IMR-90 (cell line): ENCODE measurements around the gene SLCO3A1. TPM values are rescaled to one million over a fixed set of nuclear protein-coding genes. Genes with fewer than 3 reads are reported as not detected.

Experiments used
- ATAC-seq: fragments of 200-7000 bp; cut with Tn5 transposase; 2 replicates; pipeline ENCODE4 v1.9.1; 2020; ENCODE audit warnings: low read depth, mild to moderate bottlenecking, moderate library complexity
- BruUV-seq: library from RNA; stranded (reverse); fragments of 400-500 nt; replicated peaks from 2 replicates; lab custom pipeline; 2021; lab: Mats Ljungman, UMichigan
- CTCF ChIA-PET: fragments of 300-600 bp; formaldehyde crosslinking; extraction: SDS; loops from one replicate; lab custom pipeline; 2021; ENCODE audit warnings: antibody characterized with exemption; lab: Yijun Ruan, JAX
- POLR2A ChIA-PET: fragments of 300-600 bp; sonication (Branson Sonifier 250); formaldehyde crosslinking; loops from one replicate; lab custom pipeline; 2022; ENCODE audit warnings: antibody characterized with exemption; ENCODE audit not compliant: unreplicated experiment; lab: Charles Lee
- DNase-seq: peaks from one replicate; pipeline ENCODE4 v3.0.0; 2013
- H2AFZ ChIP-seq: replicated peaks from 2 replicates; pipeline ENCODE3; 2013; ENCODE audit warnings: low read length, mild to moderate bottlenecking; ENCODE audit not compliant: poor library complexity
- H2AK5ac ChIP-seq: 2 replicates; pipeline ENCODE4 v1.6.1; 2013; ENCODE audit warnings: low read depth, low read length, inconsistent platforms
- H2AK9ac ChIP-seq: replicated peaks from 2 replicates; pipeline ENCODE3; 2013; ENCODE audit warnings: mild to moderate bottlenecking, low read depth, low read length, moderate library complexity; ENCODE audit not compliant: poor library complexity
- H2BK120ac ChIP-seq: 2 replicates; pipeline ENCODE4 v1.6.1; 2013; ENCODE audit warnings: low read depth, low read length, inconsistent platforms
- H2BK15ac ChIP-seq: 3 replicates; pipeline ENCODE4 v1.6.1; 2013; ENCODE audit warnings: low read depth, low read length, inconsistent platforms
- H2BK20ac ChIP-seq: 2 replicates; pipeline ENCODE4 v1.6.1; 2013; ENCODE audit warnings: low read depth, mild to moderate bottlenecking, inconsistent platforms, low read length, moderate library complexity
- H2BK5ac ChIP-seq: 2 replicates; pipeline ENCODE4 v1.6.1; 2013; ENCODE audit warnings: mild to moderate bottlenecking, low read depth, low read length, inconsistent platforms; ENCODE audit not compliant: poor library complexity, severe bottlenecking
- H3K14ac ChIP-seq: replicated peaks from 2 replicates; pipeline ENCODE4 v1.6.1; 2013; ENCODE audit warnings: low read depth, low read length, inconsistent platforms
- H3K18ac ChIP-seq: 2 replicates; pipeline ENCODE4 v1.6.1; 2013; ENCODE audit warnings: low read depth, low read length, control low read depth
- H3K23ac ChIP-seq: 2 replicates; pipeline ENCODE4 v1.6.1; 2013; ENCODE audit warnings: low read depth, low read length, inconsistent platforms
- H3K27ac ChIP-seq: 2 replicates; pipeline ENCODE4 v1.5.1; 2013; ENCODE audit warnings: mild to moderate bottlenecking, control low read depth, low read length; ENCODE audit not compliant: insufficient read depth
- H3K27me3 ChIP-seq: 2 replicates; pipeline ENCODE4 v1.6.1; 2013; ENCODE audit warnings: low read length; ENCODE audit not compliant: control insufficient read depth, insufficient read depth
- H3K36me3 ChIP-seq: 2 replicates; pipeline ENCODE4 v1.6.1; 2013; ENCODE audit warnings: low read length, mixed read lengths; ENCODE audit not compliant: control insufficient read depth, insufficient read depth
- H3K4ac ChIP-seq: 2 replicates; pipeline ENCODE4 v1.6.1; 2013; ENCODE audit warnings: low read depth, low read length, inconsistent platforms
- H3K4me1 ChIP-seq: 2 replicates; pipeline ENCODE4 v1.6.1; 2013; ENCODE audit warnings: low read length, mixed read lengths; ENCODE audit not compliant: control insufficient read depth, insufficient read depth
- H3K4me2 ChIP-seq: 2 replicates; pipeline ENCODE4 v1.6.1; 2013; ENCODE audit warnings: low read depth, mild to moderate bottlenecking, control low read depth, low read length, moderate library complexity
- H3K4me3 ChIP-seq: 2 replicates; pipeline ENCODE4 v1.5.1; 2013; ENCODE audit warnings: low read depth, mild to moderate bottlenecking, control low read depth, low read length, moderate library complexity; ENCODE audit not compliant: insufficient read depth
- H3K56ac ChIP-seq: 2 replicates; pipeline ENCODE4 v1.6.1; 2013; ENCODE audit warnings: low read length, inconsistent platforms; ENCODE audit not compliant: insufficient read depth; ENCODE audit errors: extremely low read depth
- H3K79me1 ChIP-seq, 2 experiments: 2 replicates each; pipeline ENCODE4 v1.6.1; 2013; ENCODE audit warnings: low read length in 2 of 2, inconsistent platforms in 1 of 2, low read depth in 1 of 2
- H3K9ac ChIP-seq: 2 replicates; pipeline ENCODE4 v1.6.1; 2013; ENCODE audit warnings: low read depth, low read length, control low read depth
- H3K9me1 ChIP-seq: 2 replicates; pipeline ENCODE4 v1.6.1; 2013; ENCODE audit warnings: low read length, inconsistent platforms; ENCODE audit not compliant: insufficient read depth
- H3K9me3 ChIP-seq: 2 replicates; pipeline ENCODE4 v1.6.1; 2013; ENCODE audit warnings: low read length; ENCODE audit not compliant: control insufficient read depth, insufficient read depth
- H4K20me1 ChIP-seq: 2 replicates; pipeline ENCODE4 v1.6.1; 2013; ENCODE audit warnings: low read length, inconsistent platforms; ENCODE audit not compliant: insufficient read depth
- H4K5ac ChIP-seq: 2 replicates; pipeline ENCODE4 v1.6.1; 2013; ENCODE audit warnings: mild to moderate bottlenecking, low read depth, low read length, control low read depth
- H4K8ac ChIP-seq, 2 experiments: 2 replicates each; pipeline ENCODE4 v1.6.1; 2013; ENCODE audit warnings: low read depth in 2 of 2, low read length in 2 of 2, control low read depth in 1 of 2, inconsistent platforms in 1 of 2
- H4K91ac ChIP-seq: 2 replicates; pipeline ENCODE4 v1.6.1; 2013; ENCODE audit warnings: low read depth, low read length, inconsistent platforms; ENCODE audit not compliant: insufficient read depth
- BHLHE40 ChIP-seq: fragments of 150-350 bp; IDR thresholded peaks from 2 replicates; pipeline ENCODE4 v1.6.1; 2016; ENCODE audit warnings: mild to moderate bottlenecking, low read depth, low read length
- CEBPB ChIP-seq: IDR thresholded peaks from 2 replicates; pipeline ENCODE4 v1.6.1; 2012; ENCODE audit warnings: low read depth, low read length, improper control_type of control experiment
- MXI1 ChIP-seq: IDR thresholded peaks from 2 replicates; pipeline ENCODE4 v1.6.1; 2012; ENCODE audit warnings: low read depth, mild to moderate bottlenecking, low read length, moderate library complexity, borderline replicate concordance
- RFX5 ChIP-seq: IDR thresholded peaks from 2 replicates; pipeline ENCODE4 v1.8.0; 2012; ENCODE audit warnings: low read depth, mild to moderate bottlenecking, low read length, moderate library complexity
- WGBS, 2 experiments: methylation state at CpG; one replicate each; pipeline versions ENCODE4 v1.1.5 to v1.1.7; 2013; ENCODE audit warnings: missing lambda C conversion rate in 2 of 2; ENCODE audit not compliant: insufficient read length in 1 of 2; ENCODE audit errors: extremely low coverage in 2 of 2; 5-methylcytosine and 5-hydroxymethylcytosine counted together
- dilution Hi-C: fragments of 300-500 bp; cut with HindIII; formaldehyde crosslinking; loops from one replicate; pipeline ENCODE4 v1.14.3; 2018; ENCODE audit warnings: low sequenced_read_pairs; ENCODE audit not compliant: unreplicated experiment
- in situ Hi-C: fragments of 300-500 bp; cut with MboI; formaldehyde crosslinking; loops from 3 replicates; pipeline ENCODE4 v1.14.3; 2019; ENCODE audit warnings: low sequenced_read_pairs, inconsistent platforms, mixed read lengths
- intact Hi-C: fragments of 100-400 bp; cut with micrococcal nuclease; formaldehyde crosslinking; loops from 2 replicates; pipeline ENCODE4 v1.10.0; 2022
- polyA plus RNA-seq, 3 experiments: library from polyadenylated mRNA; depleted of rRNA; stranded (reverse); fragments of >200 nt; gene quantifications; 2 replicates each; pipeline ENCODE4 v1.2.3, GENCODE V29; 2012; ENCODE audit warnings: low replicate concordance in 1 of 3
- total RNA-seq: library from RNA; depleted of rRNA; stranded (reverse); fragments of >200 nt; gene quantifications from 2 replicates; pipeline ENCODE4 v1.2.3, GENCODE V29; 2012

The SLCO3A1 gene
- total and polyA plus RNA-seq, 2 of the 4 experiments (the other 2 are of a cell fraction), result 4.7 to 8.1 TPM

DNA sequence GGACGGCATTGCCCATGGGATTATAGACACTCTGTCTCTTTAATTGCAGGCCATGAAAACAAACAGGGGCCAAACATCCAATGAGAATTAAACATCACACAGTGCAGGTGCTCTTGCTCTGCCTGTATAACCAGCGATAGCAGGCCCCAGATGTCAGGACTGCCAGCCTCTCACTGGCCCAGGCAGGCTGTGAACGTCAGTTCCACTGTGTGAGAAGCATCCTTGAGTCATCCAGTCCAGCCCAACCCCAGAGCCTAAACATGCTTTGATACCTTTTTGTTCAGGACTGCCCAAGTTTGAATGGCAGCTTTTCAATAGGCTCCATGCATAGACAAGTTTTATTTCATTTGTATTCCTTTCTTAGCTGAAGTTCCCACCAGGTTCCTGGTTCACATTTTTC lies 189.8 kb downstream of the SLCO3A1 start:
- Histone ChIP-seq H3K79me1 (no peaks in the 10 kb centered on the region), H2BK5ac (no peak overlapping the region), H3K4ac (no peak overlapping the region), H2AK5ac (no peak overlapping the region), H3K4me1 (no peaks in the 10 kb centered on the region), H4K20me1 (no peaks in the 10 kb centered on the region), H3K18ac (no peak overlapping the region), H2BK15ac (no peak overlapping the region), H3K9ac (no peak overlapping the region), H3K4me2 (no peak overlapping the region), H3K23ac (no peak overlapping the region), H2BK20ac (no peak overlapping the region), H2AFZ (no peak overlapping the region), H2AK9ac (no peak overlapping the region), H3K27me3 (no peaks in the 10 kb centered on the region), H4K5ac (no peak overlapping the region), H4K91ac (no peak overlapping the region), H3K27ac (no peak overlapping the region), H3K9me1 (no peaks in the 10 kb centered on the region), H3K56ac (no peak overlapping the region), H4K8ac (no peak overlapping the region), H3K14ac (no peak overlapping the region), H3K4me3 (no peak overlapping the region), H3K36me3 (no peaks in the 10 kb centered on the region), H2BK120ac (no peak overlapping the region), H3K9me3 (no peaks in the 10 kb centered on the region)
- BruUV-seq, result no TSS peak
- DNase-seq (no peak), ATAC-seq (no peak)
- intact Hi-C loops (no loop called here), dilution Hi-C loops (no loop called here), in situ Hi-C loops (no loop called here)
- ChIA-PET CTCF (no interaction called here), POLR2A (no interaction called here)
- 94% methylated on average over 2 of the region's 3 CpGs; no CpG with 5 or more reads in 1 of the 2 experiments for WGBS, 2 experiments
- TF ChIP-seq RFX5 (no peak), MXI1 (no peak), BHLHE40 (no peak), CEBPB (no peak)
